Keratinocyte (primary cell): Measurements from ENCODE around the gene RIMKLA. TPM values are rescaled to one million over a fixed set of nuclear protein-coding genes. Genes with fewer than 3 reads are reported as not detected.

ENCODE experiments used
- DNase-seq: peaks from one replicate; pipeline ENCODE4 v3.0.0-alpha.2; 2011; ENCODE audit warnings: low read depth, missing footprints, low spot score
- FAIRE-seq: peaks from 2 replicates; lab custom pipeline; 2011; peaks lifted over from hg19 to GRCh38; lab: Jason Lieb, UNC
- H2AFZ ChIP-seq: 2 replicates; pipeline ENCODE4 v1.6.0; 2012; ENCODE audit warnings: low read length, control low read depth, inconsistent platforms; ENCODE audit not compliant: control insufficient read depth
- H3K27ac ChIP-seq: 2 replicates; pipeline ENCODE4 v1.5.1; 2011; ENCODE audit warnings: low read length; ENCODE audit not compliant: control insufficient read depth, insufficient read depth
- H3K27me3 ChIP-seq: 3 replicates; pipeline ENCODE4 v1.6.0; 2011; ENCODE audit warnings: low read length; ENCODE audit not compliant: control insufficient read depth, insufficient read depth; ENCODE audit errors: extremely low read depth
- H3K36me3 ChIP-seq, 2 experiments: 2 replicates in 1 of 2; 3 replicates in 1 of 2; pipeline ENCODE4 v1.5.1; 2011; ENCODE audit warnings: low read length in 2 of 2, mild to moderate bottlenecking in 1 of 2; ENCODE audit not compliant: control insufficient read depth in 2 of 2, insufficient read depth in 2 of 2; ENCODE audit errors: extremely low read depth in 1 of 2
- H3K4me1 ChIP-seq: 3 replicates; pipeline ENCODE4 v1.5.1; 2011; ENCODE audit warnings: low read length; ENCODE audit not compliant: control insufficient read depth, insufficient read depth; ENCODE audit errors: extremely low read depth
- H3K4me2 ChIP-seq: 3 replicates; pipeline ENCODE4 v1.6.0; 2011; ENCODE audit warnings: low read depth, low read length; ENCODE audit not compliant: control insufficient read depth, insufficient read depth; ENCODE audit errors: extremely low read depth
- H3K4me3 ChIP-seq, 3 experiments: fragments of 200-600 bp in 1 of 3; sonication (generic) in 1 of 3; 2 replicates in 2 of 3; 3 replicates in 1 of 3; pipeline ENCODE4 v1.5.1; 2011 to 2016; ENCODE audit warnings: low read length in 3 of 3, mild to moderate bottlenecking in 3 of 3, control low read depth in 2 of 3, inconsistent platforms in 1 of 3, low read depth in 1 of 3, mixed read lengths in 1 of 3, mixed run types in 1 of 3, moderate library complexity in 1 of 3; ENCODE audit not compliant: control insufficient read depth in 2 of 3, insufficient read depth in 2 of 3; ENCODE audit errors: extremely low read depth in 1 of 3
- H3K79me2 ChIP-seq: 2 replicates; pipeline ENCODE4 v1.6.0; 2012; ENCODE audit warnings: low read length; ENCODE audit not compliant: control insufficient read depth, insufficient read depth
- H3K9ac ChIP-seq: 3 replicates; pipeline ENCODE4 v1.6.0; 2011; ENCODE audit warnings: low read length; ENCODE audit not compliant: control insufficient read depth, insufficient read depth; ENCODE audit errors: extremely low read depth
- H3K9me1 ChIP-seq: 3 replicates; pipeline ENCODE4 v1.6.0; 2011; ENCODE audit warnings: low read length; ENCODE audit not compliant: control insufficient read depth, insufficient read depth; ENCODE audit errors: extremely low read depth
- H3K9me3 ChIP-seq: 2 replicates; pipeline ENCODE4 v1.5.1; 2012; ENCODE audit warnings: low read depth, low read length; ENCODE audit not compliant: control insufficient read depth
- H4K20me1 ChIP-seq: 3 replicates; pipeline ENCODE4 v1.6.0; 2011; ENCODE audit warnings: low read length; ENCODE audit not compliant: control insufficient read depth, insufficient read depth; ENCODE audit errors: extremely low read depth
- EZH2 ChIP-seq: IDR thresholded peaks from one replicate; pipeline ENCODE4 v1.6.1; 2012; ENCODE audit warnings: inconsistent platforms, mild to moderate bottlenecking, low read length, moderate library complexity
- dilution Hi-C: fragments of 300-500 bp; cut with MboI; formaldehyde crosslinking; loops from one replicate; pipeline ENCODE4 v1.7.0; 2020; ENCODE audit warnings: low sequenced_read_pairs; ENCODE audit not compliant: extremely low pct_ligation_motif_present
- polyA plus RNA-seq, 5 experiments: library from polyadenylated mRNA; depleted of rRNA in 3 of 5; stranded (reverse) in 3 of 5; stranded (forward) in 1 of 5; unstranded in 1 of 5; fragments of >200 nt; gene quantifications; 1 replicate in 1 of 5; 2 replicates in 3 of 5; 3 replicates in 1 of 5; pipeline versions ENCODE4 v1.2.1 to v1.2.3, GENCODE V29; 2011 to 2012; ENCODE audit warnings: missing spikeins in 2 of 5, low read depth in 1 of 5, low replicate concordance in 1 of 5
- TF ChIP-seq, protein P1 (sequence below), 3 experiments: IDR thresholded peaks in 1 of 3; conservative IDR thresholded peaks in 1 of 3; optimal IDR thresholded peaks in 1 of 3; 2 replicates in 2 of 3; 3 replicates in 1 of 3; pipeline versions ENCODE3 to v1.5.1; 2011; ENCODE audit warnings: low read length in 3 of 3, mild to moderate bottlenecking in 3 of 3, moderate library complexity in 2 of 3, control low read depth in 1 of 3, inconsistent platforms in 1 of 3; ENCODE audit not compliant: insufficient read depth in 2 of 3; ENCODE audit errors: extremely low read depth in 1 of 3

RIMKLA gene
- polyA plus RNA-seq, 1 donor (not counting 4 experiments of a cell fraction or from before 2014, with no cell fraction given), result not detected

DNA sequence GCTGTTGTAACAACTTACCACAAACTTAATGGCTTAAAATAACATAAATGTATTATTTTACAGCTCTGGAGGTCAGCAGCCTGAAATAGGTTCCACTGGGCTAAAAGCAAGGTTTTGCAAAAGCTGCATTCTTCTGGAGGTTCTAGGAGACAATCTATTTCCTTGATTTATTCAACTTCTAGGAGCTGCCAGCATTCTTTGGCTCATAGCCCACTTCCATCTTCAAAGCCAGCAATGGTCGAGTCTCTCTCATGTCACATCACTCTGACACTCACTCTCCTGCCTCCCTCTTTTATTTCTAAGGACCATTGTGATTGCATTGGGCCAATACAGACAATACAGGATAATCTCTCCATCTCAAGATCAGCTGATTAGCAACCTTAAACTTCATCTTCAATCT, 30.5 kb upstream of the RIMKLA start:
- dilution Hi-C loops, result no loop called here

DNA sequence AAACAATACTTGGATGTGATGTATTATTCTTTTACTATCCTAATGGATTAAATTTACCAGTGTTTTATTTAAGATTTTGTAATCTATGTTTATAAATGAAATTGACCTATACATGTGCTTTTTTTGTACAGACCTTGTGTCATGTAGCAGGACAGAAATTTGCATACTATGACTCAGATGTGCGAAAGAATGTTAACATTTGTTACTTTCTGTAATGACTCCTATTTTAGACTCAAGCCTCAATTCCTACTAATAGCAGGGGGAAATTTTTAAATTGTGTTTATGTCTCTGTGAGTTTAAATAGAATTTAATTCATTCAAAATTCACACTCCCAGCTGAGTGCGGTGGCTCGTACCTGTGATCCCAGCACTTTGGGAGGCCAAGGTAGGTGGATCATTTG, 21.8 kb upstream of the RIMKLA start:
- no peaks in the 10 kb centered on the region for H3K36me3 ChIP-seq
- dilution Hi-C loops, result no loop called here
- no peak overlapping the region for H2AFZ ChIP-seq
- FAIRE-seq, result no peak
- DNase-seq, result no peak
- no peak overlapping the region for H3K4me3 ChIP-seq
- no peaks in the 10 kb centered on the region for H3K4me1 ChIP-seq
- H3K27ac ChIP-seq, result no peak overlapping the region
- H4K20me1 ChIP-seq, result no peaks in the 10 kb centered on the region
- H3K79me2 ChIP-seq, result no peaks in the 10 kb centered on the region
- H3K9ac ChIP-seq, result no peak overlapping the region
- no peak for TF ChIP-seq EZH2
- TF ChIP-seq, protein P1, sequence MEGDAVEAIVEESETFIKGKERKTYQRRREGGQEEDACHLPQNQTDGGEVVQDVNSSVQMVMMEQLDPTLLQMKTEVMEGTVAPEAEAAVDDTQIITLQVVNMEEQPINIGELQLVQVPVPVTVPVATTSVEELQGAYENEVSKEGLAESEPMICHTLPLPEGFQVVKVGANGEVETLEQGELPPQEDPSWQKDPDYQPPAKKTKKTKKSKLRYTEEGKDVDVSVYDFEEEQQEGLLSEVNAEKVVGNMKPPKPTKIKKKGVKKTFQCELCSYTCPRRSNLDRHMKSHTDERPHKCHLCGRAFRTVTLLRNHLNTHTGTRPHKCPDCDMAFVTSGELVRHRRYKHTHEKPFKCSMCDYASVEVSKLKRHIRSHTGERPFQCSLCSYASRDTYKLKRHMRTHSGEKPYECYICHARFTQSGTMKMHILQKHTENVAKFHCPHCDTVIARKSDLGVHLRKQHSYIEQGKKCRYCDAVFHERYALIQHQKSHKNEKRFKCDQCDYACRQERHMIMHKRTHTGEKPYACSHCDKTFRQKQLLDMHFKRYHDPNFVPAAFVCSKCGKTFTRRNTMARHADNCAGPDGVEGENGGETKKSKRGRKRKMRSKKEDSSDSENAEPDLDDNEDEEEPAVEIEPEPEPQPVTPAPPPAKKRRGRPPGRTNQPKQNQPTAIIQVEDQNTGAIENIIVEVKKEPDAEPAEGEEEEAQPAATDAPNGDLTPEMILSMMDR (optimal IDR thresholded peaks at IDR 0.05 in 1 of 3, IDR thresholded peaks at IDR 0.05 in 1 of 3, conservative IDR thresholded peaks at IDR 0.05 in 1 of 3; ENCODE audit: extremely low read depth in 1 of 3, insufficient read depth in 2 of 3, low read length in 3 of 3), result no peak
- no peaks in the 10 kb centered on the region for H3K9me1 ChIP-seq
- no peaks in the 10 kb centered on the region for H3K9me3 ChIP-seq
- no peak overlapping the region for H3K4me2 ChIP-seq
- no peaks in the 10 kb centered on the region for H3K27me3 ChIP-seq

More for the DNA sequence above, 30.5 kb upstream of the RIMKLA start:
- H3K79me2 ChIP-seq, result no peaks in the 10 kb centered on the region
- TF ChIP-seq, protein P1 (optimal IDR thresholded peaks at IDR 0.05 in 1 of 3, IDR thresholded peaks at IDR 0.05 in 1 of 3, conservative IDR thresholded peaks at IDR 0.05 in 1 of 3; ENCODE audit: extremely low read depth in 1 of 3, insufficient read depth in 2 of 3, low read length in 3 of 3), result no peak
- TF ChIP-seq EZH2, result no peak
- DNase-seq (no peak), FAIRE-seq (no peak)
- no peaks in the 10 kb centered on the region for H4K20me1 ChIP-seq
- no peak overlapping the region for H3K9ac ChIP-seq
- H3K4me1 ChIP-seq, result no peaks in the 10 kb centered on the region
- H3K27me3 ChIP-seq, result no peaks in the 10 kb centered on the region
- H3K4me2 ChIP-seq, result no peak overlapping the region
- H3K27ac ChIP-seq, result no peak overlapping the region
- H3K9me1 ChIP-seq, result no peaks in the 10 kb centered on the region
- H2AFZ ChIP-seq, result no peak overlapping the region
- H3K9me3 ChIP-seq, result no peaks in the 10 kb centered on the region
- H3K36me3 ChIP-seq, result no peaks in the 10 kb centered on the region
- no peak overlapping the region for H3K4me3 ChIP-seq
